CD4-positive, alpha-beta T cell treated with Interferon gamma for 1 hour (primary cell): Measurements from ENCODE around the gene ERBIN.
"Not testable (repeated sequence)": the region's sequence is repeated elsewhere in the genome, so short reads cannot be mapped to it uniquely, and the experiment has no call there.

Source experiments
- DNase-seq: peaks from one replicate; pipeline ENCODE4 v3.0.0-alpha.2; 2020

ERBIN gene

DNA sequence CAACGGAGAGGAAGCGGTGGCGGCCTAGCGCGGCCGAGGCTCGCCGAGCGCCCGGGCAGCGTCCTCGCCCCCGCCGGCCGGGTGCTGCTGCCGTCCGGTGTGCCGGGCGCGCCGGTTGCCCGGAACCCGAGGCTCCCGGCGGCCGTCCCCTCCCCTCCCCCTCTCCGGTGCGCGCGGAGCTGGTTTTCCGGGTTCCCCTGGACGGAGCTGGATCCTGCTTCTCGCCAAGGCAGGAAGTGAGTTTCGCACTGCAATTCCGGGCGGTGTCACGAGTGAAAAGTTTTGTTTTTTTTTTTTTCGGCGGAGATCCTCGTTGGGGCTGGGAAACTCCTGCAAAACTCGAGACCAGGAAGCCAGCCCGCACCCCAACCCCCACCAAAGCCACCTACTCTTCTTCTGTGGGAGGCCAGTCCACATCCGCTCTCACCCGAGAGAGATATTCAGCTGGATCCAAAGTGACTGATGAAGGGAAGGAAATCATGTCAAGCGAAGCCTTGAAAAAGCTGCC is at the start of gene ERBIN:
TSS of gene ERBIN (plus strand) at position 300 of the 508 bp plus-strand sequence. CDS start 66,144 bp downstream, outside the sequence.
- DNase-seq = peak; percentile 60

DNA sequence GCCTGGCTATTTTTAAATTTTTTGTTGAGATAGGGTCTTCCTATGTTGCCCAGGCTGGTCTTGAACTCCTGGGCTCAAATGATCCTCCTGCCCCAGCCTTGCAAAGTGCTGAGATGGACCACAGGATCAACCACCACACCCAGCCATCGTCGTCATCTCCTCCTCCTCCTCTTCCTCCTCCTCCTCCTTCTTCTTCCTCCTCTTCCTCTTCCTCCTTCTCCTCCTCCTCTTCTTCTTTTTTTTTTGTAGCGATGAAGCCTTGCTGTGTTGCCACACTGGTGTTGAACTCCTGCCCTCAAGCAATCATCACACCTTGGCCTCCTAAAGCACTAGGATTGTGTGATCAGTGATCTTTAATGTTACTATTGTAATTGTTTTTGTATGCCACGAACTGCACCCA is 49.4 kb upstream of the ERBIN start:
- no peak for DNase-seq

DNA sequence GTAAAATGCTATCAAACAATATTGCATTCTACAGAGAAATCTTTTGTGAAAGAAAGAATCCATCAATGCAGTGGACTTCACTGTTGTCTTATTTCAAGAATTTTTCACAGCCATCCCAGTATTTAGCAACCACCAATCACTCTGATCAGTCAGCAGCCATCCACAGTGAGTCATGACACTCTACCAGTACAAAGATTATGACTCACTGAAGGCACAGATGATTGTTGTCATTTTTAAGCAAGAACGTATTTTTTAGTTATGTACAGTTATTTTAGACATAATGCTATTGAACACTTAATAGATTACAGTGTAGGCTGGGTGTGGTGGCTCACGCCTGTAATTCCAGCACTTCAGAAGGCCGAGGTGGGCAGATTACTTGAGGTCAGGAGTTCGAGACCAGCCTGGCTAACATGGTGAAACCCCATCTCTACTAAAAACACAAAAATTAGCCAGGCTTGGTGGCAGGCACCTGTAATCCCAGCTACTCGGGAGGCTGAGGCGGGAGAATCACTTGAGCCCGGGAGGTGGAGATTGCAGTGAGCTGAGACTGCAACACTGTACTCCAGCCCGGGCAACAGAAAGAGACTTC is 46.6 kb upstream of the ERBIN start:
- not testable (repeated sequence) for DNase-seq

DNA sequence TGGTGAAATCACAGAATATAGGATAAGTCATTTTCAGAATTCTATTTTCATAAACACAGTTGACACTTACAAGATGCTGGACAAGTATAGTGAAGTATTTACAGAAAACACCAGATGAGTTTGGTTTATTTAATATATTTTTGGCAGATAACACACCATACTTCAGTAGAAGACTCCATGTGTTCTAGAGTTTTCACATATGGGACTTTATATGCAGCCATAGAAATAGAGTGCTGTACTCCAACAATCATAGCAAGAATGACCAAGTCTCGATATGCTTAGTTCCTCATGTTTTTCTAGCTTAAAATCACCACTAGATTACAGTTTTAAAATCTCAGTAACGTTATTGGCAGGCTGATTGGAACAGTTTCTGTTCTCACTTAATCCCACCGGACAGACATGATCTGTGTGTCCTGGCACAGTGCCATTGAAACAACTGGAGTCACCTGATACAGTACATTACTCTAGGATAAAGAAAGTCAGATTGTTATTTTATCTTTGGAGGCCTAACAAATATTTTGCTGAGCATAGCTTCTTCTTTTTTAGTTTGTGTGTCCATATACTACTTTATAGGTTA is 45.8 kb upstream of the ERBIN start:
- no peak for DNase-seq

GRCh38 chr5:65882278-65882677 is 44.1 kb upstream of the ERBIN start:
- DNase-seq = no peak

GRCh38 chr5:65883461-65883860 is 42.9 kb upstream of the ERBIN start:
- DNase-seq = no peak

GRCh38 chr5:65886387-65886786 is 40.0 kb upstream of the ERBIN start:
- no peak for DNase-seq

DNA sequence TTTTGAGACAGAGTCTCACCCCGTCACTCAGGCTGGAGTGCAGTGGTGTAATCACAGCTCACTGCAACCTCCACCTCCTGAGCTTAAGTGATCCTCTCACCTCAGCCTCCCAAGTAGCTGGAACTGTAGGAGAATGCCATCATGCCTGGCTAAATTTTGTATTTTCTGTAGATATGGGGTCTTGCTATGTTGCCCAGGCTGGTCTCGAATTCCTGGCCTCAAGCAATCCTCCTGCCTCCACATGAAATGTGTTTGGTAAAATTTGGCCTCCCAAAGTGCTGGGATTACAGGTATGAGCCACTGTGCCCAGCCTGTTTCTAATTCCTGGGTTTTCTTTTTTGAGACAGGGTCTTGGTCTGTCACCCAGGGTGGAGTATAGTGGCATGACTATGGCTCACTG is 34.4 kb upstream of the ERBIN start:
- not testable (repeated sequence) for DNase-seq

DNA sequence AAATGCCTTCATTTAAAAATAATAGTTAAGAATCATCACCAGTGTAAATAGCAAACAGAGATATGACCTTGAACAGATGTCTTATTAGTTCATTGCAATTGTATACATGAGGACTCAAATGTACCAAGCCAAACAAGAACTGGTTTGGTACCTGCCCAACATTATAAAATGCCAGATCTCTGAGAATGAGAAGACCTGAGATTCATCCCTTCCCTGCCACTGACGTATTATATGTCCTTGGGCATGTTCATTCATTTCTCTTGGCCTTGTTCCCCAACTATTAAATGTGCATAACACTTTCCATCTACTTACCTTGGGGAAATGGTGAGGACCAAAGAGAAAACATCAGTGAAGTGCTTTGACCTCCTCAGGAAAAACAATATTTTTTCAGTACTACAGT is 33.6 kb upstream of the ERBIN start:
- no peak for DNase-seq

GRCh38 chr5:65893749-65894430 is 32.5 kb upstream of the ERBIN start:
- DNase-seq = no peak

- DNase-seq = no peak
Observed at GRCh38 chr5:65895891-65896290, 30.5 kb upstream of the ERBIN start.

DNA sequence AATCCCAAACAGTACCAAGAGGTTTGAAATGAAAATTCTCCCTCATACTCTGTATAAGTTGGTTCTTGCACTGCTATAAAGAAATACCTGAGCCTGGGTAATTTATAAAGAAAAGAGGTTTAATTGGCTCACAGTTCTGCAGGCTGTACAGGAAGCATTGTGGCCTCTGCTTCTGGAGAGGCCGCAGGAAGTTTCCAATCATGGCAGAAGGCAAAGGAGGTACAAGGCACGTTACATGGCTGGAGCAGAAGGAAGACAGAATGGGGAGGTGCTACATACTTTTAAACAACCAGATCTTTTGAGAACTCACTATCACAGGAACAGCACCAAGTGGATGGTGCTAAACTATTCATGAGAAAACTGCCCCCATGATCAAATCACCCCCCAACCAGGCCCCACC is 25.6 kb upstream of the ERBIN start:
- DNase-seq = no peak

DNA sequence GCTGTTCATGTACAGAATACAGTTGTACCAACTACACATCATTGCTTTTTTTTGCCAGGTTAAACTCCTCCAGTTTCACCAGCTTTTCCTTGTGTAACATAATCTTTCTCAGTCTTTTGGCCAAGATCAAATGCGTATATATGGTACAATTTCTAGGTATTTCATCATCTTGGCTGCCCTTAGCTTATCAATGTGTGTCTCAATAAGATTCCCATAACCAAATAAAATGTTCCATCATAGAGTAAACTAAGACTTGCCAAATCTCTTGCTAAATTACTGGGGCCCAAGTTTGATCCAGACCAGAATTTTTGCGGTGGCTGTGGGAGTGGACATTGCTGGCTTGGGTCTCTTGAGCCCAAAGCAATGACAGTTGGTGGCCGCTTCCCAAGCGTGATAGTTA is 24.3 kb upstream of the ERBIN start:
- no peak for DNase-seq

DNA sequence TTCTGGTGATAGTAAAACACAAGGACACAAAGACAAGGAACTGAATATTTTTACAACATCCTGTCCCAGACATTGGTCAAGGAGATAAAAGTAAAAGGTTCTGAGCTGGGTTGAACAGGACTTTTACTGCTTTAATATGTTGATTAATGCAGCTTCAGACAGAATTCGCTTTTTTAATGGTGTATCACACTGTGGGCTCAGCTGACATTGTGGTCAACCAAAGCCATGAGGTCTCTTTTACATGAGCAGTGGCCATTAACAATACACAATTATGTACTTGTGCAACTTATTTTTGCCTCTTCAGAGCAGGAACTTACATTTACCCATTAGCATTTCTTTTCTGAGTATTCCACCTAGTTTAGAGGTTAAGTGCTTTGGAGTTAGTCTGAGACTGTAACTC is 22.8 kb upstream of the ERBIN start:
- DNase-seq = no peak

DNA sequence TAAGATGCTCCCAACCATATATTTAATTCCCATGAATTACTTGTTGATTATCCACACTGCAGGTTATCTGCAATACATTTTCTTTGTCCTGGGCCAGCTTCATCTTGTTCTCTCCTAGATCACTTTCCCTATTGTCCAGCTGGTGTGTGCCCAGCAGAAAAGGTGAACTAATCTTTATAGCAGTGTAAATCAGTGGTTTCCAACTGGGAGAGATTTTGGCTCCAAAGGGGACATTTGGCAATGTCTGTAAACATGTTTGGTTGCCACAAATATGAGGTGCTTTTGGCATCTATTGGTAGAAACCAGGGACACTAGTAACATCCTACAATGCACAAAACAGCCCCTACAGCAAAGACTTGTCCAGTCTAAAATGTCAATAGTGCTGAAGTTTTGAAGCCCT is 20.1 kb upstream of the ERBIN start:
- no peak for DNase-seq

DNA sequence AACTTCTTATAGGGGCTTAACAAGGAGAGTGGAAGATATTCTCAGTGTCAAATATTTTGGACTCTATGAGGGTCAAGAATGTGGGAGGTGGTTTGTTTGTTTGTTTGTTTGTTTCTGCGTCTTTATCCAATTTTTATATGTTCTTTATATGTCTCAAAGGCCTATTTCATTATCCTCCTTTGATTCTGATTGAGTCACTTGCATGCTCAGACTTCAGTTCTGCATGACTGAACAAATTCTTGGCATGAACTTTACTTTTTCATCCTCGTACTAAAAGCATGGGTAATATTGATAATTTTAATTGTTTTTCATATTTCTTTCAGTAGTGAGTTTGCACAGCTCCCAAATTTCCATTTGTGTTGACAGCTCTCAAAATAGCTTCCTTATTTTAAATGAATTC is 19.2 kb upstream of the ERBIN start:
- no peak for DNase-seq

- DNase-seq = no peak
Observed at GRCh38 chr5:65910711-65911110, 15.7 kb upstream of the ERBIN start.

- DNase-seq = no peak
Observed at GRCh38 chr5:65912311-65912710, 14.1 kb upstream of the ERBIN start.

- DNase-seq = no peak
Observed at GRCh38 chr5:65913519-65913918, 12.9 kb upstream of the ERBIN start.

DNA sequence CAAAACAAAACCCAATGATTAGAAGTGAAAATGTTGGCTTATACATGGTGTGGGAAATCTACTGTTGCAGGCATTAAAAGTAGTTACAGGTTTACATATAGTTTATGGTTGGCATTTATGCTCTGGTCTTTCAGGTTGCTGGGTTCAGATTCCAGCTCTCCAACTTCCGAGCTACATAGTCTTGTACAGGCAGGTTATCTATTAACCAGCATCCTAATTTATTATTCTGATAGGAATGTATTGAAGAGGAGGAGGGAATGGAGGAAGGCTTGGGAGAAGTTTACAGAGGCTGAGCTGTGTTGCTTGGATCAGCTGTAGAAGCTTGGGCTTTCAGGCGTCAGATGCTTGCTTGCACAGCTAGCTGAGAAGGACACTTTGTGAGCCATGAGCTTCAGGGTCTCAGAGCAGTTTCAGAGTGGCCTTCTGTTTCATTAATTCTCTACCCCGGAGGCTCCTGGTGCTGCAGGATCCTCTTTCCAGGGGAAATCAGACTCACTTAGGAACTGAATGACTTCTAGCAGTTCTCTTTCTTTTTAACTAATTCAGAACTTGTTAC is 11.7 kb upstream of the ERBIN start:
- no peak for DNase-seq

GRCh38 chr5:65915661-65916060 is 10.7 kb upstream of the ERBIN start:
- DNase-seq = not testable (repeated sequence)

DNA sequence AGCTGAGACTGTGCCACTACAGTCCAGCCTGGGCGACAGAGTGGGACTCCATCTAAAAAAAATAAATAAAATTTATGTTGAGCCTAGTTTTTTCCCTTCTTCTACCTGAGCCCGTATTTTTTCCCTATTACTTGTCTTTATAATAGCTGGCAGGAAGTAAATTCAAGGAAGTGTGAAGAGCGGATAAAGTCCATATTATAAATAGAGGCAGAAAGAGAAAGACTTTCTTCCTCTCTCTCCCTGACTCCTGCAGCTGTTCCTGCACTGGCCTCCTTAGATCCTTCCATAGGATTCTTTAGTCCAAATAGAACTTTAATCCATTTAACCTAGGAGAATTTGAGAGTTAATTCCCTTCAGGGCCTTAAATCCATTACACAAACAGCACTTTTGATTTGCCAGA is 10.3 kb upstream of the ERBIN start:
- no peak for DNase-seq

DNA sequence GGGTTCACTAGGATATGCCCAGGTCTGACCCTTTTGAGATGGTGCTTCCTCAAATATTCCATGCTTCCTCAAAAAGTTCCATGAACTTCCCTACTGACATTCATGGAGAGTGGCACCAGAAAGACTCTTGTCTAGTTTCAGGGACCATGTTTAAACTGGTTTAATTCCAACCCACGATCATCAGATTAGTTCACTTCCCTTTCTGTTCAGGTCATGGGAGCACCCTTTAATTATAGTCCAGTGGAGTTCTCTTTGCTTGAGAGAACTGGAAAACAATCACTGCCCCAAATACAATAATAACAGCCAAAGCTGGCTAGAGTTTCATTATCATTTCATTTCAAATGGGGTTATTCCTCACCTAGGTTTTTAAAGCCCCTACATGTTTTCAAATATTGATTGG is 9.7 kb upstream of the ERBIN start:
- no peak for DNase-seq

GRCh38 chr5:65919773-65920172 is 6.6 kb upstream of the ERBIN start:
- DNase-seq = no peak
